H9 (cell line): ENCODE measurements around the gene SPATA20. TPM values are rescaled to one million over a fixed set of nuclear protein-coding genes. Genes with fewer than 3 reads are reported as not detected.

Experiments
- DNase-seq: peaks from one replicate; pipeline ENCODE4 v3.0.0-alpha.2; 2017
- H2AFZ ChIP-seq: one replicate; pipeline ENCODE4 v1.6.1; 2013; ENCODE audit warnings: mild to moderate bottlenecking, low read length, control low read depth, moderate library complexity
- H2AK5ac ChIP-seq: 2 replicates; pipeline ENCODE4 v1.6.1; 2013; ENCODE audit warnings: low read length, control low read depth, mixed read lengths; ENCODE audit not compliant: insufficient read length
- H2BK120ac ChIP-seq: one replicate; pipeline ENCODE4 v1.6.1; 2013; ENCODE audit warnings: low read depth, mild to moderate bottlenecking, low read length, control low read depth, inconsistent platforms; ENCODE audit not compliant: poor library complexity, severe bottlenecking
- H2BK12ac ChIP-seq: 2 replicates; pipeline ENCODE4 v1.6.1; 2013; ENCODE audit warnings: low read length, control low read depth, mixed read lengths, low read depth; ENCODE audit not compliant: insufficient read length
- H2BK15ac ChIP-seq: 2 replicates; pipeline ENCODE4 v1.6.1; 2013; ENCODE audit warnings: low read depth, low read length, control low read depth
- H2BK20ac ChIP-seq: one replicate; pipeline ENCODE4 v1.6.1; 2013; ENCODE audit warnings: low read depth, mild to moderate bottlenecking, low read length, control low read depth, inconsistent platforms; ENCODE audit not compliant: poor library complexity, severe bottlenecking
- H2BK5ac ChIP-seq: 2 replicates; pipeline ENCODE4 v1.6.1; 2013; ENCODE audit warnings: low read length, control low read depth, mixed read lengths; ENCODE audit not compliant: insufficient read length
- H3K14ac ChIP-seq: 2 replicates; pipeline ENCODE4 v1.6.1; 2013; ENCODE audit warnings: low read length, control low read depth; ENCODE audit not compliant: insufficient read depth
- H3K18ac ChIP-seq: 2 replicates; pipeline ENCODE4 v1.6.1; 2013; ENCODE audit warnings: low read depth, mild to moderate bottlenecking, mixed read lengths, low read length, control low read depth; ENCODE audit not compliant: insufficient read length
- H3K23ac ChIP-seq: 2 replicates; pipeline ENCODE4 v1.6.1; 2013; ENCODE audit warnings: low read length, control low read depth, mixed read lengths, low read depth; ENCODE audit not compliant: insufficient read length
- H3K23me2 ChIP-seq: 2 replicates; pipeline ENCODE4 v1.6.1; 2013; ENCODE audit warnings: low read depth, mild to moderate bottlenecking, mixed read lengths, low read length, control low read depth; ENCODE audit not compliant: insufficient read length, poor library complexity, severe bottlenecking
- H3K27ac ChIP-seq: 2 replicates; pipeline ENCODE4 v1.5.1; 2013; ENCODE audit warnings: low read length, control low read depth, mixed read lengths, low read depth; ENCODE audit not compliant: insufficient read length
- H3K27me3 ChIP-seq: 2 replicates; pipeline ENCODE4 v1.6.1; 2013; ENCODE audit warnings: low read length, control low read depth, inconsistent platforms; ENCODE audit not compliant: insufficient read depth
- H3K4ac ChIP-seq: 2 replicates; pipeline ENCODE4 v1.6.1; 2013; ENCODE audit warnings: low read depth, mild to moderate bottlenecking, control low read depth, inconsistent platforms, low read length, moderate library complexity
- H3K4me1 ChIP-seq: 2 replicates; pipeline ENCODE4 v1.6.1; 2013; ENCODE audit warnings: low read length, control low read depth, inconsistent platforms; ENCODE audit not compliant: insufficient read depth
- H3K4me2 ChIP-seq: 2 replicates; pipeline ENCODE4 v1.6.1; 2013; ENCODE audit warnings: low read length, control low read depth, mixed read lengths; ENCODE audit not compliant: insufficient read length, insufficient read depth
- H3K56ac ChIP-seq: 2 replicates; pipeline ENCODE4 v1.6.1; 2013; ENCODE audit warnings: low read depth, mild to moderate bottlenecking, mixed read lengths, low read length, control low read depth; ENCODE audit not compliant: insufficient read length
- H3K79me1 ChIP-seq: 2 replicates; pipeline ENCODE4 v1.6.1; 2013; ENCODE audit warnings: low read depth, mild to moderate bottlenecking, moderate library complexity, low read length, control low read depth, inconsistent platforms; ENCODE audit not compliant: insufficient read depth, poor library complexity, severe bottlenecking
- H3K79me2 ChIP-seq: 2 replicates; pipeline ENCODE4 v1.6.1; 2013; ENCODE audit warnings: low read length, control low read depth, inconsistent platforms; ENCODE audit not compliant: insufficient read depth
- H3K9ac ChIP-seq: 2 replicates; pipeline ENCODE4 v1.6.1; 2013; ENCODE audit warnings: low read length, control low read depth, mixed read lengths; ENCODE audit not compliant: insufficient read length; ENCODE audit errors: extremely low read depth
- H3K9me3 ChIP-seq: one replicate; pipeline ENCODE4 v1.6.1; 2013; ENCODE audit warnings: low read depth, low read length, inconsistent platforms; ENCODE audit not compliant: control insufficient read depth
- H3T11ph ChIP-seq: one replicate; pipeline ENCODE4 v1.6.1; 2013; ENCODE audit warnings: mild to moderate bottlenecking, low read length, control low read depth, inconsistent platforms
- H4K20me1 ChIP-seq: one replicate; pipeline ENCODE4 v1.6.1; 2013; ENCODE audit not compliant: control insufficient read depth, insufficient read length, insufficient read depth
- H4K5ac ChIP-seq: 2 replicates; pipeline ENCODE4 v1.6.1; 2013; ENCODE audit warnings: low read depth, mild to moderate bottlenecking, mixed read lengths, low read length, control low read depth; ENCODE audit not compliant: insufficient read length
- H4K8ac ChIP-seq: replicated peaks from 2 replicates; pipeline ENCODE4 v1.6.1; 2013; ENCODE audit warnings: low read length, control low read depth, mixed read lengths, low read depth; ENCODE audit not compliant: insufficient read length
- H4K91ac ChIP-seq: 2 replicates; pipeline ENCODE4 v1.6.1; 2013; ENCODE audit warnings: low read depth, mild to moderate bottlenecking, moderate library complexity, mixed read lengths, low read length, control low read depth; ENCODE audit not compliant: insufficient read length
- H3K27ac Mint-ChIP-seq, 3 experiments: 2 replicates in 2 of 3; 3 replicates in 1 of 3; pipeline ENCODE4 v1.8.0; 2020 to 2021; ENCODE audit warnings: mixed read lengths in 3 of 3, mild to moderate bottlenecking in 1 of 3, moderate library complexity in 1 of 3
- H3K27me3 Mint-ChIP-seq: 2 replicates; pipeline ENCODE4 v1.8.0; 2021; ENCODE audit warnings: low read depth, mild to moderate bottlenecking, moderate library complexity, mixed read lengths
- H3K36me3 Mint-ChIP-seq, 3 experiments: 2 replicates in 2 of 3; 3 replicates in 1 of 3; pipeline ENCODE4 v1.8.0; 2020 to 2021; ENCODE audit warnings: low read depth in 3 of 3, mixed read lengths in 3 of 3; ENCODE audit not compliant: insufficient read depth in 1 of 3
- H3K4me1 Mint-ChIP-seq, 2 experiments: 2 replicates each; pipeline ENCODE4 v1.8.0; 2020; ENCODE audit warnings: mixed read lengths in 2 of 2
- H3K4me3 Mint-ChIP-seq, 2 experiments: 2 replicates in 1 of 2; 3 replicates in 1 of 2; pipeline ENCODE4 v1.8.0; 2020 to 2021; ENCODE audit warnings: mild to moderate bottlenecking in 2 of 2, mixed read lengths in 2 of 2, moderate library complexity in 1 of 2
- H3K9me3 Mint-ChIP-seq, 2 experiments: 2 replicates in 1 of 2; 3 replicates in 1 of 2; pipeline ENCODE4 v1.8.0; 2020; ENCODE audit warnings: mild to moderate bottlenecking in 2 of 2, mixed read lengths in 2 of 2, moderate library complexity in 1 of 2
- CTCF ChIP-seq: fragments of 200-600 bp; sonication (generic); conservative IDR thresholded peaks from 3 replicates; pipeline ENCODE4 v1.8.0; 2021; ENCODE audit warnings: antibody characterized with exemption, mild to moderate bottlenecking
- WGBS: extraction: QIAGEN DNeasy Blood & Tissue Kit; methylation state at CpG from one replicate; pipeline ENCODE4 v1.1.7; 2013; ENCODE audit warnings: missing lambda C conversion rate, low lambda C conversion rate, mixed read lengths; ENCODE audit not compliant: insufficient read length; ENCODE audit errors: extremely low coverage; 5-methylcytosine and 5-hydroxymethylcytosine counted together
- total RNA-seq: library from RNA; stranded (reverse); gene quantifications from 2 replicates; pipeline ENCODE4 v1.2.1, GENCODE V29; 2021

The SPATA20 gene
- total RNA-seq, 1 experiment from 2014 or later: 23.9 TPM

GRCh38 chr17:50519141-50519834 lies 27.7 kb upstream of the SPATA20 start:
- Mint-ChIP-seq H3K36me3 (no peaks in the 10 kb centered on the region), H3K9me3 (no peaks in the 10 kb centered on the region), H3K4me1 (peaks cover 14 to 18% of the 10 kb centered on the region in 2 experiments), H3K27ac (no peak overlapping the region; a peak in 1 of 7 replicates), H3K4me3 (no peak overlapping the region), H3K27me3 (peaks cover 6% of the 10 kb centered on the region; the same call in 1 of the 2 replicates)
- no peak overlapping the region for H3K27ac ChIP-seq
- no CpG with 5 or more reads among the region's 8 CpGs for WGBS
- H3K14ac ChIP-seq: no peak overlapping the region
- no peak overlapping the region for H2BK120ac ChIP-seq
- H3K79me1 ChIP-seq: no peaks in the 10 kb centered on the region
- H2BK5ac ChIP-seq: no peak overlapping the region
- H4K5ac ChIP-seq: no peak overlapping the region
- no peak overlapping the region for H3K4ac ChIP-seq
- H3K27me3 ChIP-seq: no peaks in the 10 kb centered on the region
- H3K9me3 ChIP-seq: no peaks in the 10 kb centered on the region
- no peak overlapping the region for H3K18ac ChIP-seq
- H4K8ac ChIP-seq: no peak overlapping the region
- H3K79me2 ChIP-seq: no peaks in the 10 kb centered on the region
- no peaks in the 10 kb centered on the region for H3K4me1 ChIP-seq
- H2BK20ac ChIP-seq: no peak overlapping the region
- no peak overlapping the region for H3K9ac ChIP-seq
- H4K20me1 ChIP-seq: no peaks in the 10 kb centered on the region
- TF ChIP-seq CTCF: no peak
- no peak overlapping the region for H3T11ph ChIP-seq
- H3K23ac ChIP-seq: no peak overlapping the region
- no peak overlapping the region for H2BK12ac ChIP-seq
- no peaks in the 10 kb centered on the region for H3K23me2 ChIP-seq
- no peak overlapping the region for H3K56ac ChIP-seq
- no peak overlapping the region for H2AFZ ChIP-seq
- no peak overlapping the region for H2BK15ac ChIP-seq
- H2AK5ac ChIP-seq: no peak overlapping the region
- H3K4me2 ChIP-seq: no peak overlapping the region
- no peak overlapping the region for H4K91ac ChIP-seq
- no peak for DNase-seq
